ENCODE data around the gene ST6GALNAC3.

Gene ST6GALNAC3

DNA sequence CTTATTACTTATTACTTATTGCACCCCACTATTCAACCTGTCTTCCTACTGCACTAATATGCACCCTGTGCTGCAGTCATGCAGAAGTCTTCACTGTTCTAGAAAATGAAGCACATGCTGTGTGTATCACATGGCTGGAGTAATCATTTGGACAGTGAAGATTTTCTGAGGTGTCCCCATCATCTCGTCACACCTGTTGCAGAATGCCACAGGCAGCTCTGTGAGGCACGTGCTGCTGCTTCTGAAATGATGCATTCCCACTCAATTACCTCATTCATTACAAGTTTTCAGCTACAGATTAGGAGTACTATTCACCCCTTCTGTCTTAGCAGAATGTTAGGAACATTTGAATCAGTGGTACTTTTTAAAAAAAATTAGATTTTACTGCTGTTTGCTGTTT, 467.1 kb downstream of the ST6GALNAC3 start:
- no peak overlapping the region for H3K27ac ChIP-seq (ENCODE audit: extremely low read depth, low read depth, low read length)
- H3K4me3 ChIP-seq (ENCODE audit: low read depth, low read length), result no peak overlapping the region
- no peaks in the 10 kb centered on the region for H3K4me1 ChIP-seq (ENCODE audit: control insufficient read depth, insufficient read depth, low read length)
- no peak for TF ChIP-seq ZNF521 (tag by site-specific recombination; IDR thresholded peaks at IDR 0.05)
- peak; percentile 95 for TF ChIP-seq SCRT2 (tag by site-specific recombination; IDR thresholded peaks at IDR 0.05)
- TF ChIP-seq KLF7 (tag by site-specific recombination; IDR thresholded peaks at IDR 0.05; ENCODE audit: borderline replicate concordance), result no peak
- TF ChIP-seq SCRT1 (tag by site-specific recombination; IDR thresholded peaks at IDR 0.05; ENCODE audit: borderline replicate concordance), result peak; percentile 81
- POLR2A ChIA-PET, result no interaction called here
- CTCF ChIA-PET, result interaction anchor here (0.7 kb wide), 1 partner anchor 11 kb away, joined by 4 read pairs; no protein-coding TSS in a partner anchor
- no peaks in the 10 kb centered on the region for H3K9me3 ChIP-seq (ENCODE audit: control insufficient read depth, insufficient read depth, low read depth, low read length)
- H3K36me3 ChIP-seq (ENCODE audit: control insufficient read depth in 2 of 2, insufficient read depth in 1 of 2, low read length in 2 of 2), result no peaks in the 10 kb centered on the region

DNA sequence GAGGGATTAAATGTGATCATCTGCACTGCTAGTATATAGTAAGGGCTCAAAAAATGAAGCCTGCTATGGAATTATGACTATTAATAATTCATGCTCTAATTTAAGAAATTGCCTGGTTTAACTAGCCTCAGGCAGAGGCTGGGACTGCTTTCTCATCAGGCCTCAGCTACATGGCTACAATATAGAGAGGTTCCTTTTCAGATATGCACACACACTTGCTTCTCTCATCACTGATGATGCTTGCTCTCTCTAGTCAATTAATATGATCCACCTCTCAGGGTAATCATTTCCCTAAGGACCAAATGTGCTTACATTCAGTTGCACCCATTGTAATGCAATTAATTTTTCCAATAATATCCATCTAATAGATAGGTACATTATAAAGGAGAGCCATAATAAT, 467.8 kb downstream of the ST6GALNAC3 start:
- H3K27ac ChIP-seq (ENCODE audit: extremely low read depth, low read depth, low read length), result no peak overlapping the region
- no peaks in the 10 kb centered on the region for H3K36me3 ChIP-seq (ENCODE audit: control insufficient read depth in 2 of 2, insufficient read depth in 1 of 2, low read length in 2 of 2)
- ChIA-PET CTCF (interaction anchor here (0.6 to 0.7 kb wide), 2 partner anchors 12 to 48 kb away, joined by 3 to 4 read pairs; no protein-coding TSS in a partner anchor), POLR2A (no interaction called here)
- H3K4me1 ChIP-seq (ENCODE audit: control insufficient read depth, insufficient read depth, low read length), result no peaks in the 10 kb centered on the region
- no peaks in the 10 kb centered on the region for H3K9me3 ChIP-seq (ENCODE audit: control insufficient read depth, insufficient read depth, low read depth, low read length)
- H3K4me3 ChIP-seq (ENCODE audit: low read depth, low read length), result no peak overlapping the region
- TF ChIP-seq, protein P1, sequence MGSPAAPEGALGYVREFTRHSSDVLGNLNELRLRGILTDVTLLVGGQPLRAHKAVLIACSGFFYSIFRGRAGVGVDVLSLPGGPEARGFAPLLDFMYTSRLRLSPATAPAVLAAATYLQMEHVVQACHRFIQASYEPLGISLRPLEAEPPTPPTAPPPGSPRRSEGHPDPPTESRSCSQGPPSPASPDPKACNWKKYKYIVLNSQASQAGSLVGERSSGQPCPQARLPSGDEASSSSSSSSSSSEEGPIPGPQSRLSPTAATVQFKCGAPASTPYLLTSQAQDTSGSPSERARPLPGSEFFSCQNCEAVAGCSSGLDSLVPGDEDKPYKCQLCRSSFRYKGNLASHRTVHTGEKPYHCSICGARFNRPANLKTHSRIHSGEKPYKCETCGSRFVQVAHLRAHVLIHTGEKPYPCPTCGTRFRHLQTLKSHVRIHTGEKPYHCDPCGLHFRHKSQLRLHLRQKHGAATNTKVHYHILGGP (tag by site-specific recombination; IDR thresholded peaks at IDR 0.05), result no peak
- TF ChIP-seq SALL2 (tag by site-specific recombination; IDR thresholded peaks at IDR 0.05; ENCODE audit: borderline replicate concordance) (no peak), MZF1 (tag by site-specific recombination; IDR thresholded peaks at IDR 0.05; ENCODE audit: borderline replicate concordance) (no peak)
- TF ChIP-seq, protein P2, sequence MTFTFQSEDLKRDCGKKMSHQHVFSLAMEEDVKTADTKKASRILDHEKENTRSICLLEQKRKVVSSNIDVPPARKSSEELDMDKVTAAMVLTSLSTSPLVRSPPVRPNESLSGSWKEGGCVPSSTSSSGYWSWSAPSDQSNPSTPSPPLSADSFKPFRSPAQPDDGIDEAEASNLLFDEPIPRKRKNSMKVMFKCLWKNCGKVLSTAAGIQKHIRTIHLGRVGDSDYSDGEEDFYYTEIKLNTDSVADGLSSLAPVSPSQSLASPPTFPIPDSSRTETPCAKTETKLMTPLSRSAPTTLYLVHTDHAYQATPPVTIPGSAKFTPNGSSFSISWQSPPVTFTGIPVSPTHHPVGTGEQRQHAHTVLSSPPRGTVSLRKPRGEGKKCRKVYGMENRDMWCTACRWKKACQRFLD (tag by site-specific recombination; IDR thresholded peaks at IDR 0.05), result no peak

DNA sequence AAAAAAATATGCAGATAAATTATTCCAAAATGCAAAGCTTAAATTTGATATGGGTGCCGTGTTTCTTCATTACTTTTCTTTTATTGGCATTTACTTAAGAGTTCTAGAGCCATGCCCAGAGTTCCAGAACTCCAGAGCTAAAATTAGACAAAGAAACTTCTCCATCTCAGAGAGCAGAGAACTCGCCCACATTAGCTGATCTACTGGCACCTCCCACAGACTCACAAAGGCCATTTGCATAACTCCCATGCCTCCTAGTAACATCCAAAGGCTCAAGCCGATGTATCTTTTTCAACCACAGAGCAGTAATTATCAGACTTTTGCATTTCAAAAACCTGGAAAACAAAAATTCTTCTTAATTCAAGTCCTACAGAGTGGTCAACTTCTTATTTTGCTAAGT, 468.9 kb downstream of the ST6GALNAC3 start:
- Histone ChIP-seq H3K9me3 (ENCODE audit: control insufficient read depth, insufficient read depth, low read depth, low read length) (no peaks in the 10 kb centered on the region), H3K4me3 (ENCODE audit: low read depth, low read length) (no peak overlapping the region), H3K36me3 (ENCODE audit: control insufficient read depth in 2 of 2, insufficient read depth in 1 of 2, low read length in 2 of 2) (no peaks in the 10 kb centered on the region), H3K27ac (ENCODE audit: extremely low read depth, low read depth, low read length) (no peak overlapping the region), H3K4me1 (ENCODE audit: control insufficient read depth, insufficient read depth, low read length) (no peaks in the 10 kb centered on the region)
- TF ChIP-seq ZEB2 (tag by site-specific recombination; IDR thresholded peaks at IDR 0.05) (no peak), ZNF394 (tag by site-specific recombination; IDR thresholded peaks at IDR 0.05; ENCODE audit: borderline replicate concordance) (no peak), SP7 (tag by site-specific recombination; IDR thresholded peaks at IDR 0.05) (no peak), ZNF311 (tag by site-specific recombination; IDR thresholded peaks at IDR 0.05; ENCODE audit: borderline replicate concordance) (no peak), ZNF140 (tag by site-specific recombination; IDR thresholded peaks at IDR 0.05) (no peak), ZNF777 (tag by site-specific recombination; IDR thresholded peaks at IDR 0.05; ENCODE audit: borderline replicate concordance) (no peak)
- TF ChIP-seq, protein P3, sequence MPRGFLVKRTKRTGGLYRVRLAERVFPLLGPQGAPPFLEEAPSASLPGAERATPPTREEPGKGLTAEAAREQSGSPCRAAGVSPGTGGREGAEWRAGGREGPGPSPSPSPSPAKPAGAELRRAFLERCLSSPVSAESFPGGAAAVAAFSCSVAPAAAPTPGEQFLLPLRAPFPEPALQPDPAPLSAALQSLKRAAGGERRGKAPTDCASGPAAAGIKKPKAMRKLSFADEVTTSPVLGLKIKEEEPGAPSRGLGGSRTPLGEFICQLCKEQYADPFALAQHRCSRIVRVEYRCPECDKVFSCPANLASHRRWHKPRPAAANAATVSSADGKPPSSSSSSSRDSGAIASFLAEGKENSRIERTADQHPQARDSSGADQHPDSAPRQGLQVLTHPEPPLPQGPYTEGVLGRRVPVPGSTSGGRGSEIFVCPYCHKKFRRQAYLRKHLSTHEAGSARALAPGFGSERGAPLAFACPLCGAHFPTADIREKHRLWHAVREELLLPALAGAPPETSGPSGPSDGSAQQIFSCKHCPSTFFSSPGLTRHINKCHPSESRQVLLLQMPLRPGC (tag by site-specific recombination; IDR thresholded peaks at IDR 0.05), result no peak
- POLR2A ChIA-PET, result no interaction called here
- CTCF ChIA-PET, result no interaction called here

All from HEK293 (cell line).